ENCODE data around the gene RTBDN.

- TF ChIP-seq CTCF (IDR thresholded peaks at IDR 0.05 in 2 of 3, conservative IDR thresholded peaks at IDR 0.05 in 1 of 3; ENCODE audit: control insufficient read depth in 2 of 3, extremely low read depth in 1 of 3, insufficient read depth in 1 of 3, low read depth in 3 of 3, low read length in 3 of 3) (no peak), POLR2A (IDR thresholded peaks at IDR 0.05; ENCODE audit: low read depth, low read length) (peak; percentile 91), SREBF2 (IDR thresholded peaks at IDR 0.05; ENCODE audit: low read length) (no peak), ZNF24 (IDR thresholded peaks at IDR 0.05) (no peak), RCOR1 (conservative IDR thresholded peaks at IDR 0.05; ENCODE audit: low read depth, low read length) (no peak), ATF3 (IDR thresholded peaks at IDR 0.05; ENCODE audit: borderline replicate concordance, extremely low read depth, low read depth, low read length) (no peak), SP1 (IDR thresholded peaks at IDR 0.05; ENCODE audit: low read depth, low read length) (peak; percentile 61), CBFB (IDR thresholded peaks at IDR 0.05; ENCODE audit: low read depth) (no peak), FOXK2 (IDR thresholded peaks at IDR 0.05) (peak; percentile 85), POLR2AphosphoS5 (IDR thresholded peaks at IDR 0.05; ENCODE audit: low read length) (peak; percentile 61; the same call in 1 of the 2 replicates), FOXM1 (IDR thresholded peaks at IDR 0.05; ENCODE audit: low read depth, low read length) (no peak), CHD2 (IDR thresholded peaks at IDR 0.05; ENCODE audit: borderline replicate concordance, low read depth, low read length) (peak; percentile 52; the same call in 1 of the 2 replicates)
- TF ChIP-seq, protein P1, sequence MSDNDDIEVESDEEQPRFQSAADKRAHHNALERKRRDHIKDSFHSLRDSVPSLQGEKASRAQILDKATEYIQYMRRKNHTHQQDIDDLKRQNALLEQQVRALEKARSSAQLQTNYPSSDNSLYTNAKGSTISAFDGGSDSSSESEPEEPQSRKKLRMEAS (IDR thresholded peaks at IDR 0.05; ENCODE audit: low read depth, low read length), result peak; percentile 88
- TF ChIP-seq, protein P2, sequence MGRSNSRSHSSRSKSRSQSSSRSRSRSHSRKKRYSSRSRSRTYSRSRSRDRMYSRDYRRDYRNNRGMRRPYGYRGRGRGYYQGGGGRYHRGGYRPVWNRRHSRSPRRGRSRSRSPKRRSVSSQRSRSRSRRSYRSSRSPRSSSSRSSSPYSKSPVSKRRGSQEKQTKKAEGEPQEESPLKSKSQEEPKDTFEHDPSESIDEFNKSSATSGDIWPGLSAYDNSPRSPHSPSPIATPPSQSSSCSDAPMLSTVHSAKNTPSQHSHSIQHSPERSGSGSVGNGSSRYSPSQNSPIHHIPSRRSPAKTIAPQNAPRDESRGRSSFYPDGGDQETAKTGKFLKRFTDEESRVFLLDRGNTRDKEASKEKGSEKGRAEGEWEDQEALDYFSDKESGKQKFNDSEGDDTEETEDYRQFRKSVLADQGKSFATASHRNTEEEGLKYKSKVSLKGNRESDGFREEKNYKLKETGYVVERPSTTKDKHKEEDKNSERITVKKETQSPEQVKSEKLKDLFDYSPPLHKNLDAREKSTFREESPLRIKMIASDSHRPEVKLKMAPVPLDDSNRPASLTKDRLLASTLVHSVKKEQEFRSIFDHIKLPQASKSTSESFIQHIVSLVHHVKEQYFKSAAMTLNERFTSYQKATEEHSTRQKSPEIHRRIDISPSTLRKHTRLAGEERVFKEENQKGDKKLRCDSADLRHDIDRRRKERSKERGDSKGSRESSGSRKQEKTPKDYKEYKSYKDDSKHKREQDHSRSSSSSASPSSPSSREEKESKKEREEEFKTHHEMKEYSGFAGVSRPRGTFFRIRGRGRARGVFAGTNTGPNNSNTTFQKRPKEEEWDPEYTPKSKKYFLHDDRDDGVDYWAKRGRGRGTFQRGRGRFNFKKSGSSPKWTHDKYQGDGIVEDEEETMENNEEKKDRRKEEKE (IDR thresholded peaks at IDR 0.05), result no peak
These were observed 27.9 kb downstream of the RTBDN start, which contains the start of gene RNASEH2A for GRCh38 chr19:12806242-12807081.
